RCC 7860 (cell line): ENCODE results near the gene HRCT1.
A peak's percentile ranks its signal among the peaks of the same experiment; 100 is the strongest.

ENCODE experiments used
- DNase-seq: peaks from one replicate; pipeline ENCODE4 v3.0.0-alpha.2; 2015; ENCODE audit warnings: low spot score
- FAIRE-seq: peaks from 2 replicates; lab custom pipeline; 2012; peaks lifted over from hg19 to GRCh38; lab: Jason Lieb, UNC

The HRCT1 gene

GRCh38 chr9:35939679-35940250 is 33.8 kb downstream of the HRCT1 start:
- FAIRE-seq (no peak), DNase-seq (no peak)

- DNase-seq (no peak), FAIRE-seq (no peak)
Measured at GRCh38 chr9:35940458-35941407, 34.7 kb downstream of the HRCT1 start.

- FAIRE-seq (no peak), DNase-seq (no peak)
Measured at GRCh38 chr9:35942286-35942685, 36.3 kb downstream of the HRCT1 start.

DNA sequence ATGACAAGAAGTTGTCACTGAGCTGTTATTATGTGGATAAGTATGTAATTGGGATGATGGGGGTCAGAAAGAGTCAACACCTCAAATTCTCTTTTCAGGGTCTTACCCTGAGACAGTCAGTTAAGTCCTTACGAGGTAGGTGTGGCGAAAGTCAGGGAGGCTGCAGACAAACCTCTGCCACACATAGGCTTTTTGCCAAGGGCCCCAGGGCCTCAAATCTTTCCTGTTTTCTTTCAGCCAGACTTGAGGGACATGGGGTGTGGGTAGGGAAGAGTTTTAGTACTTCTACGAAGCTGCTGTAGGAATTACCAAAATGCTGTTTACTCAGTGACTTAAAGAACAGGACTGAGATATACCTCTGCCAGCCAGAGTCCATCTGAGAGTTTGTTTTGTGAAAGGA is 38.2 kb downstream of the HRCT1 start:
- no peak for FAIRE-seq
- no peak for DNase-seq

GRCh38 chr9:35944841-35945240 is 38.8 kb downstream of the HRCT1 start:
- DNase-seq (no peak), FAIRE-seq (no peak)

DNA sequence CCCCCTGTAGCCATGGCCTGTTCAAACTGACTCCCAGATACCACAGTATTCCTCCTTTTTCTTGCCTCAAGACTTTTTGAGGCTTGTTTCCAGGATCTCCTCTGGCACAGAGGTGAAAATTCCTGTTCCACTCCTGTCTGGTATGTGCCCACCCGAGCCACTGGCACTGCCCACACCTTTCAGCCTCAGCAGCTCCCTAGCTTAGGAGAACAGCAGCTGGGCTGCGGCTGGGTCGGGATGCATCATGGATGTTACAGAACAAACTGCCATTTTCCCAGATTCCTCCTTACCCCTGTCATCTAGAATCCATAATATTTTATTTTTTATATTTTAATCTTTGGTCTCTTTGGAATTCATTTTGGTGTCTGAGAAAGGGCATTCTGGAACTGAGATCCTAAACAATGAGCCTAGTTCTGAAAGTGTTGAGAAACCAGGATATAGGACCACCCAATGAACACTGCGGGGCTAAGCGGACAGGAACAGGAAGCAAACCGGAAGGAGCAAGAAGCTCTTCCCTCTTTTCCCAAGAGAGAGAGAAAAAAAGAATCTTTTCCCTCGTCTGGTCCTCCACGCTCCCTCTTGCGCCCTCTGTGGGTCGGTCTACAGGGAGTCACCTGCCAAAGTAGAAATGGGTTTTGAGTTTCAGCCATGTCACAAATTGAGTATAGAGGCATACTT is 39.5 kb downstream of the HRCT1 start:
- FAIRE-seq (peak; percentile 71), DNase-seq (peak; percentile 79)

DNA sequence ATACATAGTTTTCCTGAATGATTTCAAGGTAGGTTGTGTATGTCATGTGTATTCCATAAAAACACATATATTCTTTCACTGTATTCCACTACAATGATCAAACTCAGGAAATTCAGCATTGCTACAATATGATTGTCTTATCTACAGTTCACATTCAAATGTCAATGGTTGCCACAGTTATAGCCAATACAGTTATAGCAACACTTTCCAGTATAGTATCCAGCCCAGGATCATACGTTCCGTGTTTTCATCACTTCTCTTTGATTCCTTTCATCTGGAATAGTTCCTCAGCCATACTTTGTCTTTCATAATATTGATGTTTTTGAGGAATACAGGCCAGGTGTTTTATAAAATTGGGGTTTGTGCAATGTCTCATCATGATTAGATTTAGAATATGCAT is 42.4 kb downstream of the HRCT1 start:
- DNase-seq, result no peak
- FAIRE-seq, result no peak

GRCh38 chr9:35948901-35949318 is 42.9 kb downstream of the HRCT1 start:
- FAIRE-seq (no peak), DNase-seq (no peak)

- FAIRE-seq (no peak), DNase-seq (peak; percentile 67)
Measured at GRCh38 chr9:35951736-35952135, 45.7 kb downstream of the HRCT1 start.

- FAIRE-seq, result no peak
- DNase-seq, result no peak
Measured at GRCh38 chr9:35952526-35953191, 46.7 kb downstream of the HRCT1 start.

- FAIRE-seq (peak; percentile 61), DNase-seq (peak; percentile 61)
Measured at GRCh38 chr9:35954942-35955546, 49.0 kb downstream of the HRCT1 start.

- DNase-seq (no peak), FAIRE-seq (no peak)
Measured at GRCh38 chr9:35956651-35957050, 50.6 kb downstream of the HRCT1 start.
